Astrocyte of the spinal cord (primary cell): Measurements from ENCODE around the gene TCEANC2.
A peak's percentile ranks its signal among the peaks of the same experiment; 100 is the strongest.

ENCODE experiments used
- DNase-seq: peaks from one replicate; pipeline ENCODE4 v3.0.0; 2011; ENCODE audit warnings: low read depth, low spot score
- H3K4me3 ChIP-seq: 2 replicates; pipeline ENCODE4 v1.5.1; 2011; ENCODE audit warnings: low read depth, mild to moderate bottlenecking, low read length, moderate library complexity
- in situ Hi-C: cut with HindIII; loops from 2 replicates; pipeline ENCODE4 v1.10.0; 2017; ENCODE audit warnings: low sequenced_read_pairs
- TF ChIP-seq, protein P1 (sequence below): IDR thresholded peaks from 2 replicates; pipeline ENCODE4 v1.5.1; 2012; ENCODE audit warnings: low read depth, mild to moderate bottlenecking, low read length, inconsistent platforms

TCEANC2 gene

DNA sequence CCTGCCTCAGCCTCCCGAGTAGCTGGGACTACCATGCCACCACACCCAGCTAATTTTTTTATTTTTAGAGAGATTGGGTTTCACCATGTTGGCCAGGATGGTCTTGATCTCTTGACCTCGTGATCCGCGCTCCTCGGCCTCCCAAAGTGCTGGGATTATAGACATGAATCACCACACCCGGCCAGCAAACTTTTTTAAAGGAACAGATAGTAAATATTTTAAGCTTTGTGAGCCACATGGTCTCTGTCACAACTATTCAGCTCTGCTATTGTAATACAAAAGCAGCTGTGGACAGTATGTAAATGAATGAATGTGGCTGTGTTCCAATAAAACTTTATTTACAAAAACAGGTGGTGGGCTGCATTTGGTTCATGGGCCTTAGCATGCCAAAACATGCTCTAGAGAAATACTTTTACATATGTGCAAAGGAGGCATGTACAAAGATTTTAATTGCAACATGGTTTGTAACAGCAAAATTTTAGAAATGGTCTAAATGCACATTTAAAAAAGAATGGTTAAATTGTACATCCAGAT lies 52.4 kb downstream of the TCEANC2 start:
- no peak for DNase-seq
- H3K4me3 ChIP-seq: no peak overlapping the region
- TF ChIP-seq, protein P1, sequence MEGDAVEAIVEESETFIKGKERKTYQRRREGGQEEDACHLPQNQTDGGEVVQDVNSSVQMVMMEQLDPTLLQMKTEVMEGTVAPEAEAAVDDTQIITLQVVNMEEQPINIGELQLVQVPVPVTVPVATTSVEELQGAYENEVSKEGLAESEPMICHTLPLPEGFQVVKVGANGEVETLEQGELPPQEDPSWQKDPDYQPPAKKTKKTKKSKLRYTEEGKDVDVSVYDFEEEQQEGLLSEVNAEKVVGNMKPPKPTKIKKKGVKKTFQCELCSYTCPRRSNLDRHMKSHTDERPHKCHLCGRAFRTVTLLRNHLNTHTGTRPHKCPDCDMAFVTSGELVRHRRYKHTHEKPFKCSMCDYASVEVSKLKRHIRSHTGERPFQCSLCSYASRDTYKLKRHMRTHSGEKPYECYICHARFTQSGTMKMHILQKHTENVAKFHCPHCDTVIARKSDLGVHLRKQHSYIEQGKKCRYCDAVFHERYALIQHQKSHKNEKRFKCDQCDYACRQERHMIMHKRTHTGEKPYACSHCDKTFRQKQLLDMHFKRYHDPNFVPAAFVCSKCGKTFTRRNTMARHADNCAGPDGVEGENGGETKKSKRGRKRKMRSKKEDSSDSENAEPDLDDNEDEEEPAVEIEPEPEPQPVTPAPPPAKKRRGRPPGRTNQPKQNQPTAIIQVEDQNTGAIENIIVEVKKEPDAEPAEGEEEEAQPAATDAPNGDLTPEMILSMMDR: no peak
- in situ Hi-C loops: no loop called here

DNA sequence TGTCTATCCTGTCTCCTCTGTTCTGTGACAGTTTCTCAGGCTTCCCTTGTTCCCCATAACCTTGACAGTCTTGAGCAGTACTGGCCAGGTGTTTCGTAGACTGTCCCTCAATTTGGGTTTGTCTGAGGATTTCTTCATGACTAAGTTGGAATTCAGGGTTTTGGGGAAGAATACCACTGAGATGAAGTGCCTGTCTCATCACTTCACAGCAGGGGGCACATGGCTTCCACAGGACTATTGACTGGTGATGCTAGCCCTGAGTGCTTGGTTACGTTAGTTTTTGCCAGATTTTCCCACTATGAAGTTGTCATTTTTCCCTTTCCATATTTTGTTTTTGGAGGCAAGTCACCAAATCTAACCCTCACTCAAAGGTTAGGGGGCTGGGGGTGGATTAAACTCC lies 53.7 kb downstream of the TCEANC2 start:
- no peak for DNase-seq
- H3K4me3 ChIP-seq: no peak overlapping the region
- TF ChIP-seq, protein P1: peak; percentile 17
- in situ Hi-C loops: no loop called here

DNA sequence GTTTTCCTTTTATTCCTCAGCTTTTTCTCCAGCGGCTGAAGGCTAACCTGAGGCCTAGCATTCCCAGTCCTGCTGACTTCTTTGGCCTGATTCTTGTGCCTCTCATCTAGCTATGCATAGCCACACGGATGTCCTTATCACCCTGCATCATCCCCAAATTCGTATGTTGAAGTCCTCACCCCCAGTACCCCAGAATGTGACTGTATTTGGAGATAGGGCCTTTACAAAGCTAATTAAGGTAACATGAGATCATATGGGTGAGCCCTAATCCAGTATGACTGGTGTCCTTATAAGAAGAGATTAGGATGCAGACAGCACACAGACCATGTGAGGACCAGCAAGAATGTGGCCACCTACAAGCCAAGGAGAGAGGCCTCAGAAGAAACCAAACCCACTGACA lies 54.7 kb downstream of the TCEANC2 start:
- in situ Hi-C loops: no loop called here
- H3K4me3 ChIP-seq: no peak overlapping the region

DNA sequence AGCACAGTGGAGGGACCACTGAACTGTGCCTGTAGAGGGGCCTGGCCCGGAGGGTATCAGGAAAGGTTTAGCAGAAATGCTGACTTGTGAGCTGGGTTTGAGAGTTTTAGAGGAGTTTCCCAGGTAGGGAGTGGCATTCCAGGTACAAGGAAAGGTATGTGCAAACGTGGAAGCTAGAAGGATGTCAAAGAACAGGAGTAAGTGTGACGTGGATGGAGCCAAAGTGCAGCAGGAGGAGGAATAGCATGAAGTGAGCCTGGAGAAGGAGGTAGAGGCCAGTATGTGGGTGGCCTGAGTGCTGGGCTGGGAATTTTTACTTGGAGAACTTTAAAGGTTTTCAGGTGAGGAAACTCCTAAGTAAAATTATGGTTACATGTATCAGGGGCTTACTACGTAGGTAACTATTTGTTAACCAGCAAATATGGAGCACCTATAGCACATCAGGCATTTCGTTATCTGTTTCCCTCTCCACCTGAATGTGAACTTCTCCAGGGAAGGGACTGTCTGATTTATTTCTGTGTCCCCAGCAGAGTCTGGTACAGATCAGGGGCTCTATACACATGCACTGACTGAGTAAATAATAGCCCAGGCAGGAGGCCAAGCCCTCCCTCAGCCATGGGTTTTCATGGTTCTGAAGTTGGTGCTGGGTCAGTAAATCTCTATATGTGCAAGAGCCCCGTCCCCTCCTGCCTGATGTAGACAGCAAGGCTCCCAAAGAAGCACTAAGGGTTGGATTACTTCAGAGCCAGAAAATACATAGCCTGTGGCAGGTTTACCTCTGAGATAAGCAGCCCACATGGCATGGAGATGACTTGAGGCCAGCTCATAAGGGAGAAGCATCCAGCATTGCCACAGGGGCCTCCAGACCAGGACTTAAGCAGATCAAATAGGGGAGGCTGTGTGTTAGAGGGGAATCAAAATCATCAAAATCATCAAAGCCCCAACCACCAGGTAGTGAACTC lies 56.0 kb downstream of the TCEANC2 start:
- DNase-seq: no peak
- in situ Hi-C loops: no loop called here
- no peak overlapping the region for H3K4me3 ChIP-seq

More for the DNA sequence above, 54.7 kb downstream of the TCEANC2 start:
- TF ChIP-seq, protein P1: no peak
- no peak for DNase-seq

DNA sequence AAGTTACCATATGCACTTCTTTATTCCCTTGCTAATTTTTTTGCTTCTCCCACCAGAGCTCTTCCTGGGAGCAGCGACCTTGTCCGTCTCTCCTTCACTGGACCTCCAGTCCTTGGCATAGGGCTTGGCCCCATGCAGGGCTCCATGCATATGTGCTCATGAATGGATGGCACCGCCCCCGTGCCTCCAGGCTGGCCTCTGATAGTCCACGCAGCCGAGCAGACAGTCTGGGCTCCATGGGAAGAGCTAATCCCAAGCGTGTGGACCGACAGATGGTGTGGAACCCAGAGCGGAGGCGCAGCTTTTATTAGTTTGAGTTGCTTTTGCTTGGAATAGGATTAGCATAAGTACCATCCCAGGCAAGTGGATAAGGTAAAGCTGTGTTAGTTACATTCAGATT lies 57.6 kb downstream of the TCEANC2 start:
- TF ChIP-seq, protein P1: no peak
- in situ Hi-C loops: no loop called here
- no peak overlapping the region for H3K4me3 ChIP-seq
- no peak for DNase-seq

More for the DNA sequence above, 56.0 kb downstream of the TCEANC2 start:
- TF ChIP-seq, protein P1: no peak

DNA sequence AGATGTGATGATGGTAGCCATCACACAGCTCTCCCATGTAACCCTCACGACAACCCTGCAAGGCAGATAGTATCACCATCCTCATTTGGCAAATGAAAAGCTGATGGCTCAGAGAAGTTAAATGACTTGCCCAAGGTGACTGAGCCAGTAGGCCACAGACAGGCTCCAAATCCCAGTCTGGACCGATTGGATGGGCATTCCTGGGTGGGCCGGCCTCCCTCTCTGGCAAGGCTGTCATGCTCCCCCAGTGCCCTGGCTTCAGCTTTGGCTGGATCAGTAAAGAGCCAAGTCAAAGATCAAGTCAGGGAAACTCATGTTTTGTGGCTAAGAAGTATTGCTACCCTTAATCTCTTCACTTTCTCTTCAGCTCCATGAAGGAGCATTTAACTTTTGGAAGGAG lies 58.2 kb downstream of the TCEANC2 start:
- in situ Hi-C loops: no loop called here
- no peak for DNase-seq
- no peak overlapping the region for H3K4me3 ChIP-seq
- TF ChIP-seq, protein P1: no peak
